Neural progenitor cell (in vitro differentiated cells): ENCODE results near the gene TBC1D3K. TPM values are rescaled to one million over a fixed set of nuclear protein-coding genes. Genes with fewer than 3 reads are reported as not detected.
"Not testable (repeated sequence)": the region's sequence is repeated elsewhere in the genome, so short reads cannot be mapped to it uniquely, and the experiment has no call there.

Experiments used
- DNase-seq: peaks from one replicate; pipeline ENCODE4 v3.0.0-alpha.2; 2016; ENCODE audit warnings: low spot score
- H2AFZ ChIP-seq: fragments of 200-600 bp; sonication (generic); replicated peaks from 2 replicates; pipeline ENCODE4 v1.6.1; 2016; ENCODE audit warnings: antibody characterized with exemption
- H3F3A ChIP-seq: fragments of 200-600 bp; sonication (generic); 2 replicates; pipeline ENCODE4 v1.6.1; 2016; ENCODE audit warnings: antibody characterized with exemption, low read depth
- H3K27ac ChIP-seq: fragments of 200-600 bp; sonication (generic); 2 replicates; pipeline ENCODE4 v1.5.1; 2016; ENCODE audit warnings: mild to moderate bottlenecking
- H3K27me3 ChIP-seq: fragments of 200-600 bp; sonication (generic); 2 replicates; pipeline ENCODE4 v1.6.1; 2016; ENCODE audit warnings: mild to moderate bottlenecking, moderate library complexity
- H3K36me3 ChIP-seq: fragments of 200-600 bp; sonication (generic); 2 replicates; pipeline ENCODE4 v1.5.1; 2016
- H3K4me1 ChIP-seq: fragments of 200-600 bp; sonication (generic); 2 replicates; pipeline ENCODE4 v1.6.1; 2016; ENCODE audit warnings: mixed run types
- H3K4me2 ChIP-seq: fragments of 200-600 bp; sonication (generic); 2 replicates; pipeline ENCODE4 v1.6.1; 2016
- H3K4me3 ChIP-seq: fragments of 200-600 bp; sonication (generic); 2 replicates; pipeline ENCODE4 v1.5.1; 2016
- H3K79me2 ChIP-seq: fragments of 200-600 bp; sonication (generic); 2 replicates; pipeline ENCODE4 v1.6.1; 2016; ENCODE audit warnings: low read depth
- H3K9ac ChIP-seq: fragments of 200-600 bp; sonication (generic); 2 replicates; pipeline ENCODE4 v1.6.1; 2016
- H3K9me3 ChIP-seq: fragments of 200-600 bp; sonication (generic); 2 replicates; pipeline ENCODE4 v1.5.1; 2016; ENCODE audit warnings: low read depth
- H4K20me1 ChIP-seq: fragments of 200-600 bp; sonication (generic); 2 replicates; pipeline ENCODE4 v1.6.1; 2016; ENCODE audit warnings: low read depth
- H3K27ac Mint-ChIP-seq: 3 replicates; pipeline ENCODE4 v1.8.0; 2021; ENCODE audit warnings: mixed read lengths
- H3K27me3 Mint-ChIP-seq: 2 replicates; pipeline ENCODE4 v1.8.0; 2022; ENCODE audit warnings: low read depth, mild to moderate bottlenecking, inconsistent platforms, moderate library complexity, mixed read lengths; ENCODE audit not compliant: insufficient read depth
- H3K36me3 Mint-ChIP-seq: 3 replicates; pipeline ENCODE4 v1.8.0; 2021; ENCODE audit warnings: mixed read lengths
- H3K4me1 Mint-ChIP-seq: 3 replicates; pipeline ENCODE4 v1.8.0; 2021; ENCODE audit warnings: mixed read lengths
- H3K4me3 Mint-ChIP-seq: 3 replicates; pipeline ENCODE4 v1.8.0; 2021; ENCODE audit warnings: mild to moderate bottlenecking, moderate library complexity, mixed read lengths
- H3K9me3 Mint-ChIP-seq: 3 replicates; pipeline ENCODE4 v1.8.0; 2020; ENCODE audit warnings: mixed read lengths
- CTCF ChIP-seq: fragments of 200-600 bp; sonication (generic); IDR thresholded peaks from 2 replicates; pipeline ENCODE4 v1.5.1; 2017; ENCODE audit warnings: antibody characterized with exemption, mild to moderate bottlenecking
- EZH2 ChIP-seq: fragments of 200-600 bp; sonication (generic); IDR thresholded peaks from 2 replicates; pipeline ENCODE4 v1.6.1; 2017; ENCODE audit warnings: antibody characterized with exemption, mild to moderate bottlenecking, moderate library complexity
- EZH2phosphoT487 ChIP-seq: fragments of 200-600 bp; sonication (generic); IDR thresholded peaks from 2 replicates; pipeline ENCODE4 v1.6.1; 2017; ENCODE audit warnings: antibody characterized with exemption
- total RNA-seq: library from RNA; depleted of rRNA; stranded (reverse); fragments of >200 nt; gene quantifications from 2 replicates; pipeline ENCODE4 v1.2.3, GENCODE V29; 2015; ENCODE audit warnings: low replicate concordance

Gene TBC1D3K
- total RNA-seq: not detected in 2 replicates

GRCh38 chr17:37924115-37924514, at the start of gene TBC1D3K:
TSS of gene TBC1D3K (plus strand) at chr17:37924415. CDS start at chr17:37926000, 1,585 bp downstream.
- not testable (repeated sequence) for H4K20me1 ChIP-seq, H3K4me1 ChIP-seq, H3K4me2 ChIP-seq, DNase-seq, H2AFZ ChIP-seq, H3K27me3 ChIP-seq, H3F3A ChIP-seq, H3K9me3 ChIP-seq, H3K36me3 Mint-ChIP-seq, H3K27me3 Mint-ChIP-seq, H3K9ac ChIP-seq, H3K27ac ChIP-seq, H3K27ac Mint-ChIP-seq, H3K36me3 ChIP-seq, H3K79me2 ChIP-seq, H3K4me1 Mint-ChIP-seq, H3K9me3 Mint-ChIP-seq, H3K4me3 ChIP-seq, H3K4me3 Mint-ChIP-seq

GRCh38 chr17:37884516-37884915, 39.7 kb upstream of the TBC1D3K start:
- no peaks in the 10 kb centered on the region for H3K27me3 Mint-ChIP-seq
- no peaks in the 10 kb centered on the region for H3K9me3 Mint-ChIP-seq
- no peak overlapping the region for H3K27ac ChIP-seq
- H3F3A ChIP-seq: no peaks in the 10 kb centered on the region
- no peaks in the 10 kb centered on the region for H3K4me1 ChIP-seq
- H3K4me2 ChIP-seq: no peak overlapping the region
- no peak overlapping the region for H3K9ac ChIP-seq
- no peaks in the 10 kb centered on the region for H3K27me3 ChIP-seq
- no peaks in the 10 kb centered on the region for H4K20me1 ChIP-seq
- no peaks in the 10 kb centered on the region for H3K36me3 Mint-ChIP-seq
- H3K79me2 ChIP-seq: no peaks in the 10 kb centered on the region
- no peak for TF ChIP-seq EZH2phosphoT487
- no peak for TF ChIP-seq EZH2
- TF ChIP-seq CTCF: no peak
- H3K4me3 Mint-ChIP-seq: no peak overlapping the region
- H3K4me3 ChIP-seq: no peak overlapping the region
- H3K9me3 ChIP-seq: no peaks in the 10 kb centered on the region
- no peaks in the 10 kb centered on the region for H3K36me3 ChIP-seq
- H3K4me1 Mint-ChIP-seq: no peaks in the 10 kb centered on the region
- H3K27ac Mint-ChIP-seq: no peak overlapping the region
- DNase-seq: no peak
- H2AFZ ChIP-seq: no peak overlapping the region

GRCh38 chr17:37885136-37885535, 39.1 kb upstream of the TBC1D3K start:
- Histone ChIP-seq H3F3A (no peaks in the 10 kb centered on the region), H3K4me3 (no peak overlapping the region), H3K4me1 (no peaks in the 10 kb centered on the region), H3K79me2 (no peaks in the 10 kb centered on the region), H3K27ac (no peak overlapping the region), H3K36me3 (no peaks in the 10 kb centered on the region), H3K9ac (no peak overlapping the region), H3K4me2 (no peak overlapping the region), H3K27me3 (no peaks in the 10 kb centered on the region), H3K9me3 (no peaks in the 10 kb centered on the region), H2AFZ (no peak overlapping the region), H4K20me1 (no peaks in the 10 kb centered on the region)
- DNase-seq: no peak
- no peaks in the 10 kb centered on the region for H3K27me3 Mint-ChIP-seq
- H3K36me3 Mint-ChIP-seq: no peaks in the 10 kb centered on the region
- no peak overlapping the region for H3K4me3 Mint-ChIP-seq
- no peaks in the 10 kb centered on the region for H3K9me3 Mint-ChIP-seq
- TF ChIP-seq EZH2 (no peak), CTCF (no peak)
- H3K27ac Mint-ChIP-seq: no peak overlapping the region
- no peaks in the 10 kb centered on the region for H3K4me1 Mint-ChIP-seq

GRCh38 chr17:37888881-37889280, 35.3 kb upstream of the TBC1D3K start:
- TF ChIP-seq EZH2: no peak
- TF ChIP-seq CTCF: no peak
- no peak for TF ChIP-seq EZH2phosphoT487
- H3K27me3 ChIP-seq: no peaks in the 10 kb centered on the region
- Mint-ChIP-seq H3K4me1 (no peaks in the 10 kb centered on the region), H3K36me3 (no peaks in the 10 kb centered on the region), H3K9me3 (no peaks in the 10 kb centered on the region), H3K27me3 (no peaks in the 10 kb centered on the region), H3K4me3 (no peak overlapping the region), H3K27ac (no peak overlapping the region)
- no peaks in the 10 kb centered on the region for H3K9me3 ChIP-seq
- H3K79me2 ChIP-seq: no peaks in the 10 kb centered on the region
- no peaks in the 10 kb centered on the region for H3F3A ChIP-seq
- DNase-seq: no peak
- H3K36me3 ChIP-seq: no peaks in the 10 kb centered on the region
- H3K4me1 ChIP-seq: no peaks in the 10 kb centered on the region
- no peak overlapping the region for H3K27ac ChIP-seq
- no peaks in the 10 kb centered on the region for H4K20me1 ChIP-seq
- H3K4me3 ChIP-seq: no peak overlapping the region
- H3K4me2 ChIP-seq: no peak overlapping the region
- no peak overlapping the region for H2AFZ ChIP-seq
- no peak overlapping the region for H3K9ac ChIP-seq

GRCh38 chr17:37896961-37897360, 27.3 kb upstream of the TBC1D3K start:
- not testable (repeated sequence) for DNase-seq, H3K36me3 ChIP-seq, H3K9me3 Mint-ChIP-seq, H3K36me3 Mint-ChIP-seq, H2AFZ ChIP-seq, H3K27ac Mint-ChIP-seq, H3K9ac ChIP-seq, H3K4me1 Mint-ChIP-seq, H3K27ac ChIP-seq, H3K4me1 ChIP-seq, H3K27me3 ChIP-seq, H3F3A ChIP-seq, H3K27me3 Mint-ChIP-seq, H3K4me3 Mint-ChIP-seq, H3K79me2 ChIP-seq, H3K4me2 ChIP-seq, H3K4me3 ChIP-seq, H3K9me3 ChIP-seq, H4K20me1 ChIP-seq
